K562 (cell line): ENCODE results near the gene MCIDAS.

Source experiments
- CEBPZ ChIP-seq: fragments of 150-350 bp; IDR thresholded peaks from 2 replicates; pipeline ENCODE4 v1.6.1; 2014; ENCODE audit warnings: low read depth, mild to moderate bottlenecking, low read length, borderline replicate concordance
- IRF2 ChIP-seq: sonication (generic); formaldehyde crosslinking; IDR thresholded peaks from 2 replicates; pipeline ENCODE4 v1.8.1; 2022; ENCODE audit warnings: mild to moderate bottlenecking, missing genetic modification reagents
- JUND ChIP-seq, 2 experiments: IDR thresholded peaks; 2 replicates in 1 of 2; 3 replicates in 1 of 2; pipeline ENCODE4 v1.6.1; 2011; ENCODE audit warnings: borderline replicate concordance in 2 of 2, low read depth in 2 of 2, low read length in 2 of 2, improper control_type of control experiment in 1 of 2, missing biosample characterization in 1 of 2, missing genetic modification characterization in 1 of 2, missing genetic modification reagents in 1 of 2
- PML ChIP-seq: IDR thresholded peaks from 2 replicates; pipeline ENCODE4 v1.6.1; 2012; ENCODE audit warnings: low read length, inconsistent platforms
- TF ChIP-seq, protein P1 (sequence below): fragments of 250-450 bp; sonication (Bioruptor Pico); IDR thresholded peaks from 2 replicates; pipeline ENCODE4 v1.8.0; 2021; ENCODE audit warnings: borderline replicate concordance, mild to moderate bottlenecking, moderate library complexity; ENCODE audit not compliant: poor library complexity, severe bottlenecking

- TF ChIP-seq PML (no peak), JUND (IDR thresholded peaks at IDR 0.05; ENCODE audit: borderline replicate concordance, low read depth, low read length) (no peak), JUND (tag; IDR thresholded peaks at IDR 0.05; ENCODE audit: borderline replicate concordance, low read depth, low read length) (no peak), CEBPZ (no peak), IRF2 (CRISPR knock-in tag) (no peak)
- TF ChIP-seq, protein P1, sequence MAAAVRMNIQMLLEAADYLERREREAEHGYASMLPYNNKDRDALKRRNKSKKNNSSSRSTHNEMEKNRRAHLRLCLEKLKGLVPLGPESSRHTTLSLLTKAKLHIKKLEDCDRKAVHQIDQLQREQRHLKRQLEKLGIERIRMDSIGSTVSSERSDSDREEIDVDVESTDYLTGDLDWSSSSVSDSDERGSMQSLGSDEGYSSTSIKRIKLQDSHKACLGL (CRISPR knock-in tag) = no peak
Observed at GRCh38 chr5:55205001-55205400, 22.1 kb downstream of the MCIDAS start.
